Bronchial epithelial cell (primary cell): ENCODE data around the gene ONECUT1. TPM values are rescaled to one million over a fixed set of nuclear protein-coding genes. Genes with fewer than 3 reads are reported as not detected.

ENCODE experiments used
- DNase-seq: peaks from one replicate; pipeline ENCODE4 v3.0.0-alpha.2; 2010; ENCODE audit warnings: low read depth
- FAIRE-seq: peaks from 2 replicates; lab custom pipeline; 2011; peaks lifted over from hg19 to GRCh38; lab: Jason Lieb, UNC
- H3K27me3 ChIP-seq: 2 replicates; pipeline ENCODE4 v1.5.1; 2011; ENCODE audit warnings: low read length; ENCODE audit not compliant: control insufficient read depth, insufficient read depth
- H3K36me3 ChIP-seq: 2 replicates; pipeline ENCODE4 v1.5.1; 2011; ENCODE audit warnings: low read length; ENCODE audit not compliant: control insufficient read depth, insufficient read depth
- H3K4me3 ChIP-seq: 2 replicates; pipeline ENCODE4 v1.5.1; 2011; ENCODE audit warnings: mild to moderate bottlenecking, low read depth, low read length, control low read depth
- total RNA-seq: library from RNA; depleted of rRNA; stranded (reverse); fragments of >200 nt; gene quantifications from 2 replicates; pipeline ENCODE4 v1.2.1, GENCODE V29; 2014
- TF ChIP-seq, protein P1 (sequence below): IDR thresholded peaks from 2 replicates; pipeline ENCODE4 v1.5.1; 2011; ENCODE audit warnings: mild to moderate bottlenecking, moderate library complexity, low read length, control low read depth, inconsistent platforms; ENCODE audit not compliant: insufficient read depth, severe bottlenecking

The ONECUT1 gene
- total RNA-seq, 1 donor from 2014 or later: not detected

- Histone ChIP-seq H3K27me3 (peaks cover 69% of the 10 kb centered on the region), H3K36me3 (no peaks in the 10 kb centered on the region), H3K4me3 (no peak overlapping the region)
- TF ChIP-seq, protein P1, sequence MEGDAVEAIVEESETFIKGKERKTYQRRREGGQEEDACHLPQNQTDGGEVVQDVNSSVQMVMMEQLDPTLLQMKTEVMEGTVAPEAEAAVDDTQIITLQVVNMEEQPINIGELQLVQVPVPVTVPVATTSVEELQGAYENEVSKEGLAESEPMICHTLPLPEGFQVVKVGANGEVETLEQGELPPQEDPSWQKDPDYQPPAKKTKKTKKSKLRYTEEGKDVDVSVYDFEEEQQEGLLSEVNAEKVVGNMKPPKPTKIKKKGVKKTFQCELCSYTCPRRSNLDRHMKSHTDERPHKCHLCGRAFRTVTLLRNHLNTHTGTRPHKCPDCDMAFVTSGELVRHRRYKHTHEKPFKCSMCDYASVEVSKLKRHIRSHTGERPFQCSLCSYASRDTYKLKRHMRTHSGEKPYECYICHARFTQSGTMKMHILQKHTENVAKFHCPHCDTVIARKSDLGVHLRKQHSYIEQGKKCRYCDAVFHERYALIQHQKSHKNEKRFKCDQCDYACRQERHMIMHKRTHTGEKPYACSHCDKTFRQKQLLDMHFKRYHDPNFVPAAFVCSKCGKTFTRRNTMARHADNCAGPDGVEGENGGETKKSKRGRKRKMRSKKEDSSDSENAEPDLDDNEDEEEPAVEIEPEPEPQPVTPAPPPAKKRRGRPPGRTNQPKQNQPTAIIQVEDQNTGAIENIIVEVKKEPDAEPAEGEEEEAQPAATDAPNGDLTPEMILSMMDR: no peak
- FAIRE-seq (no peak), DNase-seq (no peak)
Measured at GRCh38 chr15:52803108-52803466, 13.0 kb upstream of the ONECUT1 start.

DNA sequence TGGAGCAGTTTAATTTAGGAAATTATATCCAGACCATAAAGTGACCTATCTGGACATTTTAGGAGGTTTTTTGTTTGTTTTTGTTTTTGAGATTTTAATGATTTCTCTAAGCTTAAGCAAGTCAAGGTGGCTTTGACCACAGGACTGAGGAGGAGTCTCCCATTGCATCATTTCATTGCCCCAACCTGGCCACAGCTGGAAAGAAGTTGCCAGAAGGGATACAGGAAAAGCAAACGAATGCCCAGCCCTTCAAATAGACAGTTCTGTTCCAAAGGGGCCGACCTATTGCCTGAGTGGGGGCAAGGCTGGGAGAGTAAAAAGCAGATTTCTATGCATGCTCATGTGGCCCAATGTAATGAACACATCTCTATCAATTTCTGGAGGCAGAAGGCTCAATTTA lies 12.0 kb upstream of the ONECUT1 start:
- peaks cover 73% of the 10 kb centered on the region for H3K27me3 ChIP-seq
- no peak overlapping the region for H3K4me3 ChIP-seq
- TF ChIP-seq, protein P1: no peak
- DNase-seq (no peak), FAIRE-seq (no peak)
- no peaks in the 10 kb centered on the region for H3K36me3 ChIP-seq

DNA sequence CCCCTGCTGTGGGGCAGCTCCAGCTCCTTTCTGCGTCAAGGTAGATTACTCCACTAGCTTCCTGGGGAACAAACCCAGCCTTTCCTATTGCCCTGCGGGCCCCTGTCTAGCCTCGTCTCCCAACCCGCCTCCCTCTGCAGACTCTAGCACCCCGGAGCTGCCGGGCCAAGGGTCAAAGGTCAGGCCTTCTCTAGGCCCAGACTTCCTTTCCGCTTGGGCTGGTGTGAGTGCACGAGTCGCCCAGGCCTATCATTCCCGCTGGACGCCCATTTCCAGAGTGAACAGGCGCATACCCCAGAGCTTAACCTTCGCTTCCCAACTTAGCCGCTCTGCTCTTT lies 11.6 kb upstream of the ONECUT1 start:
- FAIRE-seq: no peak
- TF ChIP-seq, protein P1: no peak

DNA sequence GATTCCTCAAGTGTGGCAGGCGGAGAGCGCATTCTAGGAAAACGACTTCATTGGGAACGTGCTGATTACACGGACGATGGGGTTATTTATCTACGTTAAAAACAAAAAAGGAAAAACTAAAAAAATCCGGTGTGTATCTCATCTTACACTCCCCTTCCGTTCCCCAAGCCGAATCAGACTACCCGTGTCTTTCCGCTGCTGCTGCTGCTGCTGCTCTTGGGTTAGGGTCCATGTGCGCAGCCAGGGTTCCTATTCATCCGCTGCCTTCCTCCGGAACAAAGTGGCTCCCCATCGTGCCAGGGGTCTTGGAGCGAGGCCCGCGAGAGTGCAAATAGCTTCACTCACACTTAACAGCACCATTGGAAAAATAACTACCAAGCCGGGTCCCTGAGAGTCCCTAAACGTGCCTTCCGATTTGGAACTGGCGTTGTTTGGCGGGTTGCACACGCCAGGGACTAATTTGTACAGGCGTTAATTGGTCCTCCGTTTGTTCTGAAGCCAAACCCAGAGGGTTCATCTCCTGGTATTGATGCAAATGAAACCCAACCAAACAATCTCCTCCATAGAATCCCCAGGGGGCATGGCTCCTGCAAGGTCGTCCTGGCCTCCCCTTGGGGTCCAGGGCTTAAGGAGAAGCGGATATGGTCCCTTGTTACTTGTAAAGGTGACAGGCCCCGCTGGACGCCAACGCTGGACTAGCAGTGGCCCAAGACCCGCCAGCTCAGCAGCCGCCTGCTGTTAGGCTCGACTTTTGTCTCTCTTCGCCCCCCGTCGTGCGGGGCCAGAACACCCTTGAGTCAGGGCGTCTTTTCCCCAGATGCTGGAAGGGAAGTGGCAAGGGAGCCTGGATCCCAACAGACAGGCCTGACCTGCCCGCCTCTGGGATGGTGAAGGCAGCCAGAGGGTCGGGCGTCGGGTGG lies 11.0 kb upstream of the ONECUT1 start:
- Histone ChIP-seq H3K27me3 (peaks cover 70% of the 10 kb centered on the region), H3K4me3 (no peak overlapping the region), H3K36me3 (no peaks in the 10 kb centered on the region)
- TF ChIP-seq, protein P1: no peak
- DNase-seq (no peak), FAIRE-seq (no peak)

More for the DNA sequence above, 11.6 kb upstream of the ONECUT1 start:
- H3K27me3 ChIP-seq: peaks cover 72% of the 10 kb centered on the region
- no peak for DNase-seq
- H3K4me3 ChIP-seq: no peak overlapping the region
- H3K36me3 ChIP-seq: no peaks in the 10 kb centered on the region

DNA sequence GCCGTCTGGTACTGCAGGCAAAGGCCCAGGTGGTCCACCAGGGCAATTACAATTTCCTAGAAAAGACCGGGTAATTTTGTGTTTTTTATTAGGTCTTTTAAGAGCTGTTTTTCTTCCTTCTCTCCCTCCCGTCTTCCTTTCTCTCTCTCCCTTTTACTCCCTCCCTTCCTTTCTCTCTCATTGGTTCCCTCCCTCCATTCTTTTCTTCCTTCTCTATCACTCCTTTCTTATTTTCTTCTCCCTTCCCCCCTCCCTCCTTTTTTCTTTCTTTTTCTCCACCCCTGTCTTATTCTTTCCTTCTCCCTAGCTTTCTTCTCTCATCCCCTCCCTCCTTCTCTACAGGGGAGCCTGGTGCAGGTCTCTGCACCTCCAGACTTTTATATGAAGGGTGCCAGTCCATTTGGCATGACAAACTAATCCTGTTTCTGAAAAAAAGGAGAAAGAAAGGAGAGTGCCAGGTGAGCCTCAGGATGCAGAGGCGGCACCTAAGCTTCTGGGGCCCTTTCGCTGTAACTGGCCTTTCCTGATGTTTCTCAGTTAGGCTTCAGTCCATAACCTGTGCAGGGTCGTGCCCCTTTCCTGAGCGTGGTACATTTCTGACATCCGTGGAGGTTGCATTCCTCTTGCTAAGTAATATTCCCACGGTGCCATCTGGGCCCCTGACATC lies 9.1 kb upstream of the ONECUT1 start:
- H3K4me3 ChIP-seq: no peak overlapping the region
- H3K36me3 ChIP-seq: no peaks in the 10 kb centered on the region
- H3K27me3 ChIP-seq: peaks cover 76% of the 10 kb centered on the region
- FAIRE-seq (no peak), DNase-seq (no peak)
- TF ChIP-seq, protein P1: no peak
